ENCODE measurements around the gene MYO1B. TPM values are rescaled to one million over a fixed set of nuclear protein-coding genes. Genes with fewer than 3 reads are reported as not detected.

Gene MYO1B
- total and polyA plus RNA-seq, 9 donors: 63.3 to 94.1 (median 75.4) TPM

DNA sequence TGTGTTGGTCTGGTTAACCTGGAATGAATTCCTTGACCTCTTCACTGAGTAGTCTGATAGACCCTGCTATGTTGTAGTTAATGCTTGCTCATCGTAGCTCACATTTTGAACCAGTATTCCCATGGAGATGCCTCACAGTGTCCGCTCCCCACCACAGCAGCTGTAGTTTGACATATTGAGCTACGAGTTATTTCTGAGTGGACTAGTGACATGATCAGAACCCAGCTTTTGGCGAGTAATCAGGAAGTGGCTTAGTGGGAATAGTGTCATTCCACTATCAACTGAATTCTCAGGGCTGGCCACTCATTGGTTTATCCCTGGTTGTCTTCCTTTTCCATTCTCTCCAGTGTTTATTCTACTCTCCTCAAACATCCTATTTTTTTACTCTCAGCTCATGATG is 102.7 kb downstream of the MYO1B start:
- DNase-seq: no peak
- no peak overlapping the region for H3K27ac ChIP-seq (ENCODE audit: low read length)
- 100% methylated on average over 2 of the region's 4 CpGs for WGBS (ENCODE audit: insufficient coverage)

DNA sequence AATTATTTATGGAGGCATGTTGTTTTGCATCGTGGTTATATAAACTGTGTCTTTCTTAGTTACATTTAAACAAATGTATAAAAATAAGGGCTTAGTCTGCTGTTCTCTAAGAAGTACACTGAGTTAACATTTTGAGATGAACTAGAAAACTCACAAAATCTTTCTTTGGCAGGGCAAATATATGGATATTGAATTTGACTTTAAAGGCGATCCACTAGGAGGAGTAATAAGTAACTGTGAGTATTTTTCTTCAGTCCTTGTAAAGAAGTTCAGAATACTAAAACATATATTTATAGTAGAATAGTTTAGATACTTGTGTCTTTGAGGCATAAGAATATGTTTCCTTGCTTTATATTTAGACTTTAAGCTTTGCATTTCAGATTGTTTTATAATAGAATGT is 104.8 kb downstream of the MYO1B start:
- Histone ChIP-seq H3K27me3 (ENCODE audit: control insufficient read depth, insufficient read depth, low read length) (no peaks in the 10 kb centered on the region), H3K4me1 (ENCODE audit: control insufficient read depth, insufficient read depth, low read length) (peaks cover 2% of the 10 kb centered on the region), H3K9me3 (replicated peaks; ENCODE audit: control insufficient read depth, low read depth, low read length) (no peaks in the 10 kb centered on the region), H3K27ac (ENCODE audit: low read length) (no peak overlapping the region), H3K4me3 (ENCODE audit: low read length) (no peak overlapping the region), H3K36me3 (ENCODE audit: control insufficient read depth, insufficient read depth, low read length) (peaks cover 16% of the 10 kb centered on the region)
- no CpG with 5 or more reads among the region's 2 CpGs for WGBS (ENCODE audit: insufficient coverage)
- DNase-seq: no peak

More for the DNA sequence above, 102.7 kb downstream of the MYO1B start:
- no peak overlapping the region for H3K4me3 ChIP-seq (ENCODE audit: low read length)
- H3K27me3 ChIP-seq (ENCODE audit: control insufficient read depth, insufficient read depth, low read length): no peaks in the 10 kb centered on the region
- peaks cover 2% of the 10 kb centered on the region for H3K4me1 ChIP-seq (ENCODE audit: control insufficient read depth, insufficient read depth, low read length)
- H3K36me3 ChIP-seq (ENCODE audit: control insufficient read depth, insufficient read depth, low read length): peaks cover 20% of the 10 kb centered on the region
- no peaks in the 10 kb centered on the region for H3K9me3 ChIP-seq (replicated peaks; ENCODE audit: control insufficient read depth, low read depth, low read length)

DNA sequence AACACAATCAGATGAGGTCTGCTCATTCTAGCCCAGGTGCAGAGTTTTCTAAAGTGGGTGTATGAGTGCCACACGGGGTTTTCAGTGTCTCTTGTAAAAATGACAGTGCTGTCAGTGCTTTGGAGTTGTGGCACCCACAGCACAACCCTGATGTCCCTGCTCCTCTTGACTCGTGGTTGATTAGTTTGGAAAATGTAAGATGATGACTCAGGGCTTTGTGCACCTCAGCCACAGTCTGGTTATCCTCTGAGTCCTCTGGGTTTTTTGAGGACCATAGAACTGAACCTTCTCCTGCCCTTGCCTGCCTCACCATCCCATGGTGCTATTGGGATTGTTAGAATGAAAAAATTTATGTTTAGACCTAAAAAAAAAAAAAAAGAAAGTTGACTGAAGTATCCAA is 105.6 kb downstream of the MYO1B start:
- WGBS (ENCODE audit: insufficient coverage): 71% methylated on average over 1 of the region's 2 CpGs
- H3K4me1 ChIP-seq (ENCODE audit: control insufficient read depth, insufficient read depth, low read length): no peaks in the 10 kb centered on the region
- H3K36me3 ChIP-seq (ENCODE audit: control insufficient read depth, insufficient read depth, low read length): peaks cover 17% of the 10 kb centered on the region
- no peaks in the 10 kb centered on the region for H3K9me3 ChIP-seq (replicated peaks; ENCODE audit: control insufficient read depth, low read depth, low read length)
- H3K4me3 ChIP-seq (ENCODE audit: low read length): no peak overlapping the region
- no peak overlapping the region for H3K27ac ChIP-seq (ENCODE audit: low read length)
- no peaks in the 10 kb centered on the region for H3K27me3 ChIP-seq (ENCODE audit: control insufficient read depth, insufficient read depth, low read length)
- no peak for DNase-seq

DNA sequence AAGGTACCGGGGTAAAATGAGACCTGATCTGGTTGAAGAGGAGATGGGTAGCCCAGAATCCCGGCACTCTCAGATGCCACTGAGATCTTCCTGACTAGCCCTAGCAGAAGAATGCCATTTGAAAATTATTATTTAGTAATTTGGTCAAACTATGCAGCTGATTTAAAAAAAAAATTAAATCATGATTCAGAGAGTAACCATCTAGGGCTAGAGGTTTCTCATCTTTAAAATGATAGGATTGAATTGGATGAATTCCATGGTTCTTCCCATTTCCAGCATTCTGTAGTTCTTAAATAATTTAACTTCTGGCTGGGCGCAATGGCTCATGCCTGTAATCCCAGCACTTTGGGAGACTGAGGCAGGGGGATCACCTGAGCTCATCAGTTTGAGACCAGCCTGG is 106.1 kb downstream of the MYO1B start:
- no peak overlapping the region for H3K27ac ChIP-seq (ENCODE audit: low read length)
- 100% methylated on average over 1 of the region's 3 CpGs for WGBS (ENCODE audit: insufficient coverage)

DNA sequence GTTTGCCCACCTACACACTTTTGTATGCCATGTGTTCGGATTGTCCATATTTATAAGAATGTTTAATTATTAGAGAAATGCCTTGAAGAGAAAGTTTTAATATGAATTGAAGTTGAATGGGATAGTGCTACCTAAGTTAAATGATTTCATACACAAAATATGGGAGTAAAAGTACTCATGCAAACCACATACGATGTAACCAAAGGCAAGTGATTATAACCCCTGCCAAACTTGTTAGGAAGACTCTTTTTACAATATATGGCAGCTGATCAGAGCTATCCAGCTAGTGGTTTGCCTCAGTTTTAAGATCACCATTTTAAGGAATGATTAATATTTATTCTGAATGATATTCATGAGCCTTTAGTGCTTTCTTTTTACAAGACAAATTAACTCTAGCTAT is 106.7 kb downstream of the MYO1B start:
- Histone ChIP-seq H3K27ac (ENCODE audit: low read length) (no peak overlapping the region), H3K27me3 (ENCODE audit: control insufficient read depth, insufficient read depth, low read length) (no peaks in the 10 kb centered on the region), H3K36me3 (ENCODE audit: control insufficient read depth, insufficient read depth, low read length) (peaks cover 17% of the 10 kb centered on the region), H3K9me3 (replicated peaks; ENCODE audit: control insufficient read depth, low read depth, low read length) (no peaks in the 10 kb centered on the region), H3K4me1 (ENCODE audit: control insufficient read depth, insufficient read depth, low read length) (no peaks in the 10 kb centered on the region), H3K4me3 (ENCODE audit: low read length) (no peak overlapping the region)
- WGBS (ENCODE audit: insufficient coverage): no CpG with 5 or more reads among the region's 2 CpGs
- DNase-seq: no peak

More for the DNA sequence above, 106.1 kb downstream of the MYO1B start:
- DNase-seq: no peak
- H3K36me3 ChIP-seq (ENCODE audit: control insufficient read depth, insufficient read depth, low read length): peaks cover 17% of the 10 kb centered on the region
- H3K4me3 ChIP-seq (ENCODE audit: low read length): no peak overlapping the region
- no peaks in the 10 kb centered on the region for H3K4me1 ChIP-seq (ENCODE audit: control insufficient read depth, insufficient read depth, low read length)
- no peaks in the 10 kb centered on the region for H3K27me3 ChIP-seq (ENCODE audit: control insufficient read depth, insufficient read depth, low read length)
- H3K9me3 ChIP-seq (replicated peaks; ENCODE audit: control insufficient read depth, low read depth, low read length): no peaks in the 10 kb centered on the region

DNA sequence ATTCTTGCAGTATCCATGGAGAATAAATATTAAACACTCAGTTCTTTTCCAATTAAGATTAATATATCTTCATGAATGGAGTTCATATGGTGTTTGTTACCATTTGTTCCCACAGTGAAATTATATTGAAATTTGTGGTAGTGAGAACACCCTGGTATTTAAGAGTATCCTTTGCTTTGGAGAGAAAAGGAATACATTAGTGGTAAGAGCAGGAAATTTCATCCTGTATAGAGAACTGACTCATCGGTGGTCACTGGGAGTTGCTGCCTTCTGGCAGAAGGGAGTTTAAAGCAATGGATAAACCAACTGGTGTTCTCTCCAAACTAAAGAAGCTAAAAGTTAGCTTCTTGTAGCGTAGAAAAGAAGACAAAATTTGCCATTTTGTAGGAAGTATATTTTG is 107.3 kb downstream of the MYO1B start:
- Histone ChIP-seq H3K27me3 (ENCODE audit: control insufficient read depth, insufficient read depth, low read length) (no peaks in the 10 kb centered on the region), H3K36me3 (ENCODE audit: control insufficient read depth, insufficient read depth, low read length) (peaks cover 17% of the 10 kb centered on the region), H3K4me3 (ENCODE audit: low read length) (no peak overlapping the region), H3K9me3 (replicated peaks; ENCODE audit: control insufficient read depth, low read depth, low read length) (no peaks in the 10 kb centered on the region), H3K4me1 (ENCODE audit: control insufficient read depth, insufficient read depth, low read length) (no peaks in the 10 kb centered on the region), H3K27ac (ENCODE audit: low read length) (no peak overlapping the region)
- WGBS (ENCODE audit: insufficient coverage): no CpG with 5 or more reads among the region's 2 CpGs
- peak; percentile 36 for DNase-seq

DNA sequence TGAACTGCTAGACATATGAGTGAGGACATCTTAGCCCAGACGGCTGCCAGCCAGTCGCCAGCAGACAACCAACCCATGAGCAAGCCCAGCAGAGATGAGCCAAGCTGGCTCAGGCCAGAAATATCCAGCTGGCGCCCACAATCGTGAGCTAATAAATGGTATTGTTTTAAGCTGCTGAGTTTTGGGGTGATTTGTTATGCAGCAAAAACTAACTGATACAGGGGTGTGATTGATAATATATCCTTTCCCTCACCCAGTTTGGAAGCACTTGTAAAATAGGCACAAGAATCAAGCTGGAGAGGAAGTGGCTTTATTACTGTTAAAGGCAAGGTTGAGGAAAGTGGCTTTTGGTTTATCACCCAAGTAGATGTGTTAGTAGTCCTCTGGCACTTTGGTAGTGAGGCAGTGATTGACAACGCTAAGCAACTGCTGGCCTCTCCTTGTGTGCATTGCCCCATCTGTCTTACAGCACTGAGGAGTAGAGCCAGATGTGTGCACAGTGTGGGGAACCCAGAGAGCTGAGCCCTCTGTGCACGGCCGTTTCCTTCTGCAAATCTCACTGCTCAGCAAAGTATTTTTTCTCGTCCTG is 110.1 kb downstream of the MYO1B start:
- 92% methylated on average over 2 of the region's 8 CpGs for WGBS (ENCODE audit: insufficient coverage)
- no peak for DNase-seq

DNA sequence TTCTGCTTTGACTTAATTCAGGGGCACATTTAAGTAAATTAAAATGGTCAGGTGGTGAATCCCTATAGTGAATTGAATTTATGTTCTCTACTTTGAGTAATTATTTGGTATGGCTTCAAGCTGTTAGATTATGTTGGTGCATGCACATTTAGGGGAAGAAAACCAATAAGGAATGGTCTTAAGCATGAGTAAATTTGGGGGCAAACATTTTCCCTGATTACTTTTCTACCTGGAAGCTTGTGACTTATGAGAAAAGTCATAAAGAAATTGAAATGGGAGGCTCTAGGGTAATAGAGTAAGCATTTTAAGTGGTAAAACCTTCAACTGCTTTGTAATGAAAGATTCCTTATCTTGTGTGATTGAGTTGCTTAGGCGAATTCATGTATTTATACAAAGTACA is 112.5 kb downstream of the MYO1B start:
- Histone ChIP-seq H3K27me3 (ENCODE audit: control insufficient read depth, insufficient read depth, low read length) (no peaks in the 10 kb centered on the region), H3K4me3 (ENCODE audit: low read length) (no peak overlapping the region), H3K4me1 (ENCODE audit: control insufficient read depth, insufficient read depth, low read length) (peaks cover 3% of the 10 kb centered on the region), H3K27ac (ENCODE audit: low read length) (no peak overlapping the region), H3K36me3 (ENCODE audit: control insufficient read depth, insufficient read depth, low read length) (peaks cover 4% of the 10 kb centered on the region), H3K9me3 (replicated peaks; ENCODE audit: control insufficient read depth, low read depth, low read length) (no peaks in the 10 kb centered on the region)
- WGBS (ENCODE audit: insufficient coverage): no CpG with 5 or more reads among the region's 1 CpG
- no peak for DNase-seq

More for the DNA sequence above, 110.1 kb downstream of the MYO1B start:
- Histone ChIP-seq H3K4me3 (ENCODE audit: low read length) (no peak overlapping the region), H3K9me3 (replicated peaks; ENCODE audit: control insufficient read depth, low read depth, low read length) (no peaks in the 10 kb centered on the region), H3K27ac (ENCODE audit: low read length) (no peak overlapping the region), H3K36me3 (ENCODE audit: control insufficient read depth, insufficient read depth, low read length) (peaks cover 5% of the 10 kb centered on the region), H3K4me1 (ENCODE audit: control insufficient read depth, insufficient read depth, low read length) (peaks cover 3% of the 10 kb centered on the region), H3K27me3 (ENCODE audit: control insufficient read depth, insufficient read depth, low read length) (no peaks in the 10 kb centered on the region)

DNA sequence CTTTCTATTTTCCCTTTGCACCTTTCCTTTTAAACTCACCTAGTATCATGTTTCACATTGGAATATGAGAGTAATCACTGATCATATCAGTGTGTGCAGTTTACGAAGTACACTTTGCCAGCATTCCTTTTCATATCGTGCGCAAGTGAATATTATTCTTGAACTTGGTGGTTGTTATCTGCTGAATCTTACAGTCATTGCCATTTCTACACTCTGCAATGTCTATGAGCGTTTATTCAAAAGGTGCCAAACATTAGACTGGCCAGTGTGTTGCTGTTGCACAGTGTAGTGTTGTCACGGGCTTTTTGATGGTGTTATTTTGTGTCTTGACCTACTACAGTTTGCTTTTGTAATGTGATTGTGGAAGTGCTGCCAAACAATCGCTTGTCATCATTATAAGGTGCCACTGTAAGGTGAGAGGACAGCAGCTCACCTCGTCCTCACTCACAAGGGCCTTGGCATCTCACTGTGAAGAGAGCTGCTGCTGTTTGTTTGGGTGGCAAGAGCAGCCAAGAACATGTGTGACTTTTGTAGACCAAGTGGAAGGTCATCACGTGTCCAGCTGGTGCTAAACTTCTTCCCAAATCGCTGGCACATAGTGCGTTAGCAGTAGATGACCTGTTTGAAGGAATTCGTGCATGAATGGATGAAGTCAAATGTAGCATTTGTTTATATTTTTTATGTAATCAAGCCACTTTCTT is 113.3 kb downstream of the MYO1B start:
- 81% methylated on average over 2 of the region's 11 CpGs for WGBS (ENCODE audit: insufficient coverage)
- Histone ChIP-seq H3K4me3 (ENCODE audit: low read length) (no peak overlapping the region), H3K36me3 (ENCODE audit: control insufficient read depth, insufficient read depth, low read length) (peaks cover 4% of the 10 kb centered on the region), H3K4me1 (ENCODE audit: control insufficient read depth, insufficient read depth, low read length) (peaks cover 3% of the 10 kb centered on the region), H3K27me3 (ENCODE audit: control insufficient read depth, insufficient read depth, low read length) (no peaks in the 10 kb centered on the region), H3K9me3 (replicated peaks; ENCODE audit: control insufficient read depth, low read depth, low read length) (no peaks in the 10 kb centered on the region), H3K27ac (ENCODE audit: low read length) (peak overlapping the region; percentile 16)
- DNase-seq: no peak

DNA sequence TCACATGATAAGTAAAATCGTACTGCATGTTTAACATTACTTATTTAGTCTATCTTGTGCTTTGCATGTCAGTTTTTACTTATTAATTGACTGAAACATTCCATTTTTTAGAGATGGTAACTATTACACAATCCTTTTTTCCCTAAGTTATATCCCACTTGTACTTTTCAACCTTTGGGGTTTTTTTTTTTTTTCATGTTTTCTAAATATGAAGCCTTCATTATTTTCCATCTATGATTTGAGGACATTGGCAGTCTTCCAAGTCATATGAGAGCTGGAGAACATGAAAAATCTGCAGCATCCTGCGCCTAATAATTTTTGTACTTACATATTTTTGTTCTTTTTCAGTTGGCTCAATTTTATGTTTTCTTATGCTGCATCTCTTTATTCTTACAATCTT is 113.9 kb downstream of the MYO1B start:
- Histone ChIP-seq H3K4me3 (ENCODE audit: low read length) (no peak overlapping the region), H3K9me3 (replicated peaks; ENCODE audit: control insufficient read depth, low read depth, low read length) (no peaks in the 10 kb centered on the region), H3K36me3 (ENCODE audit: control insufficient read depth, insufficient read depth, low read length) (peaks cover 7% of the 10 kb centered on the region), H3K27ac (ENCODE audit: low read length) (no peak overlapping the region), H3K4me1 (ENCODE audit: control insufficient read depth, insufficient read depth, low read length) (peaks cover 3% of the 10 kb centered on the region), H3K27me3 (ENCODE audit: control insufficient read depth, insufficient read depth, low read length) (no peaks in the 10 kb centered on the region)
- no CpG with 5 or more reads among the region's 2 CpGs for WGBS (ENCODE audit: insufficient coverage)
- peak; percentile 89 for DNase-seq
